ENCODE results near the gene PHLPP1. TPM values are rescaled to one million over a fixed set of nuclear protein-coding genes. Genes with fewer than 3 reads are reported as not detected.

The PHLPP1 gene
- total RNA-seq, 2 experiments from 2014 or later = 6.8 to 7.1 TPM

DNA sequence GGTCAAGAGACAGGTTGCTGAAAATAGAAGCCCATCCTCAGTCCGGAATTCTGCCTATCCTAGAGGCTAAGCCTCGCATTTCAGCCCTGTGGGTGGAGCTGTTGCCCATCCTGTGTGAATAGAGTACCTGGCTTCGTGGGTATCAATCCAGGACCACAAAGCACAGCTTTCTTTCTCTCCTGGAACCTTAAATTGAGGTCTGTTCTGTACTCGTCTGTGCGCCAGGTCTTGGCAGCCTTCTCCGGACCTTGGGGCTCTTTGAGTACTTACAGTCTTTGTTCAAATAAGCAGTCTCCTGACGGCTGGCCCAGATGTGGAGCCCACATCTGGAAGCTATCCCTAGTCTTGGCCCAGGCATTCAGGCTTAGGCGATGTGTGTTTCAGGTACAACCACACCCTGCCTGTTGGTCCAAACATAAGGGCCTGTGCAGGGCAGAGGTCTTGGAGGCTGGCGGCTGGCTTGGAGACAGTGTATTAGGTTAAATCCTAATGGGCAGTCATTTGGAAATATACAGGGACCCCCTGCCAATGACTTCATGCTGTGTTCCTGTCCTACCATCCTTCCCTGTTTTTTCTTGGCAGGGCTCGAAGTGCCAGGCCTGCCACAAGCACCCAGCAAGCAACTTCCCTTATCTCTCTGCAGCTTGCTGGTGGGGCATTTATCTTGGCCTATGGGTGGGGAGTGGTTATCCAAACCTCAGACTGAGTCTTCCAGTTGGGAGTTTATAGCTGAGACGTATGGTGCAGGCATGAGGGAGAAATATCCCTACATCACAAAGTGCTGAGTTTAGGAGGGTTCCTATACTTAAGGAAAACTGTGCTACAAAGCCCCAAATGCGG, 310.1 kb downstream of the PHLPP1 start:
- Histone ChIP-seq H3K27ac (ENCODE audit: low read depth in 1 of 2, low read length in 2 of 2) (no peak overlapping the region), H3K4me3 (ENCODE audit: low read length) (no peak overlapping the region), H3K9me3 (ENCODE audit: control insufficient read depth in 1 of 2, insufficient read depth in 1 of 2, low read length in 2 of 2) (peaks cover 0 to 5% of the 10 kb centered on the region in 2 experiments), H3K4me1 (ENCODE audit: insufficient read depth, low read length) (no peaks in the 10 kb centered on the region), H3K36me3 (ENCODE audit: insufficient read depth, low read length) (no peaks in the 10 kb centered on the region), H3K27me3 (ENCODE audit: control insufficient read depth in 1 of 2, insufficient read depth in 2 of 2, low read length in 2 of 2) (no peaks in the 10 kb centered on the region)
- ChIA-PET POLR2A (no interaction called here), CTCF (no interaction called here)
- ATAC-seq (ENCODE audit: poor library complexity) (no peak), DNase-seq (no peak)
- Mint-ChIP-seq H3K4me1 (ENCODE audit: low read depth) (no peaks in the 10 kb centered on the region), H3K4me3 (no peak overlapping the region), H3K9me3 (no peaks in the 10 kb centered on the region), H3K27ac (no peak overlapping the region), H3K27me3 (no peaks in the 10 kb centered on the region), H3K36me3 (ENCODE audit: low read depth) (no peaks in the 10 kb centered on the region)
- intact Hi-C loops (cut with DNase I, micrococcal nuclease) = no loop called here
- TF ChIP-seq, protein P1, sequence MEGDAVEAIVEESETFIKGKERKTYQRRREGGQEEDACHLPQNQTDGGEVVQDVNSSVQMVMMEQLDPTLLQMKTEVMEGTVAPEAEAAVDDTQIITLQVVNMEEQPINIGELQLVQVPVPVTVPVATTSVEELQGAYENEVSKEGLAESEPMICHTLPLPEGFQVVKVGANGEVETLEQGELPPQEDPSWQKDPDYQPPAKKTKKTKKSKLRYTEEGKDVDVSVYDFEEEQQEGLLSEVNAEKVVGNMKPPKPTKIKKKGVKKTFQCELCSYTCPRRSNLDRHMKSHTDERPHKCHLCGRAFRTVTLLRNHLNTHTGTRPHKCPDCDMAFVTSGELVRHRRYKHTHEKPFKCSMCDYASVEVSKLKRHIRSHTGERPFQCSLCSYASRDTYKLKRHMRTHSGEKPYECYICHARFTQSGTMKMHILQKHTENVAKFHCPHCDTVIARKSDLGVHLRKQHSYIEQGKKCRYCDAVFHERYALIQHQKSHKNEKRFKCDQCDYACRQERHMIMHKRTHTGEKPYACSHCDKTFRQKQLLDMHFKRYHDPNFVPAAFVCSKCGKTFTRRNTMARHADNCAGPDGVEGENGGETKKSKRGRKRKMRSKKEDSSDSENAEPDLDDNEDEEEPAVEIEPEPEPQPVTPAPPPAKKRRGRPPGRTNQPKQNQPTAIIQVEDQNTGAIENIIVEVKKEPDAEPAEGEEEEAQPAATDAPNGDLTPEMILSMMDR (IDR thresholded peaks at IDR 0.05) = no peak

DNA sequence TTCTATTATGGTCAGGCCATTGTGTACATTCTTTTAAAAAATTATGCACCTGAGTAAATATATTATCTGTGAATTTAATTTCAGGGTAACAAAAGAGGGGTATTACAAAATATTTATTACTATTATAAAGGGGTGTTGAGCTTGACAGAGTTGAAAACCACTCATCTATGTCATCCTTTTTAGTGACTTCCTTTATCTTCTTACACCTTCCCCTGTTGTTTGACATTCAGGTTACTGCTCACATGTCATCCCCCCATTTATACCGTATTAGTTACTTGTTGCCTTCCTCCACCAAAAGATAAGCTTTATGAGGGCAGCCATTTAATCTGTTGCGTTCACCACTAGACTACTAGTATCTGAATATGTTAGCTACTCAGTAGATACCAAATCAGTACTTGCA, 313.0 kb downstream of the PHLPP1 start:
- intact Hi-C loops (cut with DNase I, micrococcal nuclease) = no loop called here
- Histone ChIP-seq H3K4me1 (ENCODE audit: insufficient read depth, low read length) (no peaks in the 10 kb centered on the region), H3K36me3 (ENCODE audit: insufficient read depth, low read length) (no peaks in the 10 kb centered on the region), H3K4me3 (ENCODE audit: low read length) (no peak overlapping the region), H3K27ac (ENCODE audit: low read depth in 1 of 2, low read length in 2 of 2) (no peak overlapping the region), H3K9me3 (ENCODE audit: control insufficient read depth in 1 of 2, insufficient read depth in 1 of 2, low read length in 2 of 2) (no peaks in the 10 kb centered on the region), H3K27me3 (ENCODE audit: control insufficient read depth in 1 of 2, insufficient read depth in 2 of 2, low read length in 2 of 2) (no peaks in the 10 kb centered on the region)
- Mint-ChIP-seq H3K27me3 (peaks cover 5% of the 10 kb centered on the region), H3K27ac (no peak overlapping the region), H3K4me3 (no peak overlapping the region), H3K4me1 (ENCODE audit: low read depth) (no peaks in the 10 kb centered on the region), H3K36me3 (ENCODE audit: low read depth) (no peaks in the 10 kb centered on the region), H3K9me3 (no peaks in the 10 kb centered on the region)
- TF ChIP-seq, protein P1 (IDR thresholded peaks at IDR 0.05) = no peak
- ATAC-seq (ENCODE audit: poor library complexity) (no peak), DNase-seq (no peak)
- POLR2A ChIA-PET = no interaction called here
- CTCF ChIA-PET = no interaction called here

Other genes with a start within 250 kb of the PHLPP1 start
- 10 to 100 TPM; 85.0 to 85.4 TPM for gene ZCCHC2, start 192.5 kb upstream of the PHLPP1 start, total RNA-seq